Stimulated activated effector memory CD8-positive, alpha-beta T cell treated with anti-CD3 and anti-CD28 coated beads, Interleukin-12 subunit alpha, Interleukin-12 subunit beta, amount 100 ng/mL, for 72 hours (primary cell): Measurements from ENCODE around the gene IBA57.
"Not testable (repeated sequence)": the region's sequence is repeated elsewhere in the genome, so short reads cannot be mapped to it uniquely, and the experiment has no call there.

Experiments
- ATAC-seq: fragments of 150-1000 bp; cut with Tn5 transposase; 2 replicates; pipeline ENCODE4 v1.10.0; 2021
- DNase-seq, 2 donors: peaks; one replicate each; pipeline ENCODE4 v3.0.0; 2021 to 2022; ENCODE audit warnings: low spot score in 2 of 2
- H3K27ac Mint-ChIP-seq: one replicate; pipeline ENCODE4 v1.8.0; 2022; ENCODE audit warnings: mild to moderate bottlenecking, mixed read lengths
- H3K36me3 Mint-ChIP-seq: one replicate; pipeline ENCODE4 v1.8.0; 2022; ENCODE audit warnings: mild to moderate bottlenecking, mixed read lengths
- H3K4me1 Mint-ChIP-seq: one replicate; pipeline ENCODE4 v1.8.0; 2022; ENCODE audit warnings: mixed read lengths
- H3K4me3 Mint-ChIP-seq: one replicate; pipeline ENCODE4 v1.8.0; 2022; ENCODE audit warnings: mild to moderate bottlenecking, mixed read lengths
- H3K9me3 Mint-ChIP-seq: one replicate; pipeline ENCODE4 v1.8.0; 2022; ENCODE audit warnings: mixed read lengths

IBA57 gene

DNA sequence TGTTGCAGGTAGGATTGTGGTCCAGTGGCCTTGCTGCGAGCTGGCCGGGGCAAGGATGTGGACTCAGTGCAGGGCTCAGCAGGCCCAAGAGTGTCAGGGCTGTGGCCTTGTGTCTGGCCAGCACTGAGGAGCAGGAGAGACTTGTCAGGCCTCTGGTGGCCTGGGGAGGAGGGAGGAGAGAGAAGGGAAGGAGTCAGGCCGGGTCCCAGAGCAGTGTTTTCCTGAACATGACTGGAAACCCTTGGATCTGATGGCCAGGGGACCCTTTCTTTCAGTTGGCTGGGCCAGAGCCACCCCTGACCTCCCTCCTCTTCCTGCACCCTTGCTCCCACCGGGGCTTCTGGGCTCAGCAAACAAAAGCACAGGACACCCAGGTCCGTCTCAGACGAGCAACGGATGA lies 5.1 kb downstream of the IBA57 start:
- peaks cover 41% of the 10 kb centered on the region for H3K4me1 Mint-ChIP-seq
- peaks cover 12% of the 10 kb centered on the region for H3K36me3 Mint-ChIP-seq
- no peak for ATAC-seq
- no peaks in the 10 kb centered on the region for H3K9me3 Mint-ChIP-seq
- H3K27ac Mint-ChIP-seq: peak overlapping the region; percentile 48
- H3K4me3 Mint-ChIP-seq: no peak overlapping the region
- DNase-seq: no peak

DNA sequence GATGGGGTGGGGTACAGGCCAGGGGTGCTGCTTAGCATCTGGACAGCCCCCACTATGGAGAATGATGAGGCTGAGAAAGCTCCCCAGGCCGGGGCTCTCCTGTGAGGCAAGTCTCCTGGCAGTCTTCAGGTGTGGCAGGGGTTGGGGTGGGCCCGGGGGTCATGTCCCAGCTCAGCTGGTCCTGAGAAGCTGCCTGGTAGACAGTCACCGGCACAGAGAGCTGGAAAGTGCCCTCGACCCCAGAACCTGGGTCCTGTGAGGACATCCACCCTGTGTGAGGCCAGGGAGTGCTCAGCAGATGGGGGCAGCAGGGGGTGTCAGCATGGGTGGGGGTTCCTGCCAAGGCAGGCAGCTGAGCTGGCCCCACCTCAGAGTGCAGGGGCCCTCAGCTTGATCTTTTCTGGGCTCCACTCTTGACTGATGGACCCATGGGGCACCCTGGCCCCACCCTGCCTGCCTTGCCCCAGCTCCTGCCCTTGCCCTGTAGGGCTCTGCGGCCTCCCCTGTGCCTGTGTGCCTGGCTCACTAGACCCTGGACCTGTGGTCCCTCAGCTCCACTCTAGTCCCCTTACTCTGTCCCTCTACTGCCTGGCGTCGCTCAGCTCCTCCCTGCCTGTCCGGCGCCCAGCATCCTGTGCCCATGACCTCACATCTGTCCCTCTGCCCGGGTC lies 5.8 kb downstream of the IBA57 start:
- Mint-ChIP-seq H3K27ac (peak overlapping the region; percentile 61), H3K9me3 (no peaks in the 10 kb centered on the region), H3K4me1 (peaks cover 41% of the 10 kb centered on the region), H3K36me3 (peaks cover 6% of the 10 kb centered on the region), H3K4me3 (no peak overlapping the region)
- ATAC-seq (no peak), DNase-seq (no peak)

- H3K4me3 Mint-ChIP-seq: no peak overlapping the region
- DNase-seq (no peak), ATAC-seq (no peak)
- H3K9me3 Mint-ChIP-seq: no peaks in the 10 kb centered on the region
- no peaks in the 10 kb centered on the region for H3K36me3 Mint-ChIP-seq
- H3K27ac Mint-ChIP-seq: peak overlapping the region; percentile 61
- H3K4me1 Mint-ChIP-seq: peaks cover 32% of the 10 kb centered on the region
Measured at GRCh38 chr1:228172591-228173527, 7.3 kb downstream of the IBA57 start.

- H3K27ac Mint-ChIP-seq, H3K4me3 Mint-ChIP-seq, H3K9me3 Mint-ChIP-seq, H3K36me3 Mint-ChIP-seq: not testable (repeated sequence)
- ATAC-seq (peak; percentile 45), DNase-seq (peak; percentile 45 to 73)
- peaks cover 23% of the 10 kb centered on the region for H3K4me1 Mint-ChIP-seq
Measured at GRCh38 chr1:228173528-228174481, 8.2 kb downstream of the IBA57 start.

DNA sequence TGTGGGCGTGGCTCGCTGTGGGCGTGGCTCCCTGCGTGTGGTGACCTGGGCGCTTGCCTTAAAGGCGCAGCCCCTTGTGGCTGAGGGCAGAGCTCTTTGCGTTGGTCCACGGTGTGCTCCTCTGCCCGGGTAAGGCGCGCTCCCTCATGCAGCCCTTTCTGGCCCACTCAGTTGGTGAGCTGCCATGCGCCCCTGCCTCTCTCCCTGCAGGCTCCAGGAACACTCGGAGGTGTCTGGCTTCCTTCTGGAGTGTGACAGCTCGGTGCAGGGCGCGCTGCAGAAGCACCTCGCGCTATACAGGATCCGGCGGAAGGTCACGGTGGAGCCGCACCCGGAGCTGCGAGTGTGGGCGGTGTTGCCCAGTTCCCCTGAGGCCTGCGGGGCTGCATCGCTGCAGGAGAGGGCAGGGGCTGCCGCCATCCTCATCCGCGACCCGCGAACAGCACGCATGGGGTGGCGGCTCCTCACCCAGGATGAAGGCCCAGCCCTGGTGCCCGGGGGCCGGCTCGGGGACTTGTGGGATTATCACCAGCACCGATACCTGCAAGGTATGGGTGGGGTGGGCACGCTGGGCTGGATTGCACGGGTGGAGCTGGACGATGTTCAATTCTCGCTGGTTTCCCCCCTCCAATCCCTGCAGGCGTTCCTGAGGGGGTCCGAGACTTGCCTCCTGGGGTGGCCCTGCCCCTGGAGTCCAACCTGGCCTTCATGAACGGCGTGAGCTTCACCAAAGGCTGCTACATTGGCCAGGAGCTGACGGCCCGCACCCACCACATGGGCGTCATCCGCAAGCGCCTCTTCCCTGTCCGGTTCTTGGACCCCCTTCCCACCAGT lies 9.1 kb downstream of the IBA57 start:
- Mint-ChIP-seq H3K4me1 (peaks cover 17% of the 10 kb centered on the region), H3K9me3 (no peaks in the 10 kb centered on the region), H3K4me3 (no peak overlapping the region), H3K27ac (no peak overlapping the region), H3K36me3 (no peaks in the 10 kb centered on the region)
- ATAC-seq (peak; percentile 62), DNase-seq (peak; percentile 40 to 74)

DNA sequence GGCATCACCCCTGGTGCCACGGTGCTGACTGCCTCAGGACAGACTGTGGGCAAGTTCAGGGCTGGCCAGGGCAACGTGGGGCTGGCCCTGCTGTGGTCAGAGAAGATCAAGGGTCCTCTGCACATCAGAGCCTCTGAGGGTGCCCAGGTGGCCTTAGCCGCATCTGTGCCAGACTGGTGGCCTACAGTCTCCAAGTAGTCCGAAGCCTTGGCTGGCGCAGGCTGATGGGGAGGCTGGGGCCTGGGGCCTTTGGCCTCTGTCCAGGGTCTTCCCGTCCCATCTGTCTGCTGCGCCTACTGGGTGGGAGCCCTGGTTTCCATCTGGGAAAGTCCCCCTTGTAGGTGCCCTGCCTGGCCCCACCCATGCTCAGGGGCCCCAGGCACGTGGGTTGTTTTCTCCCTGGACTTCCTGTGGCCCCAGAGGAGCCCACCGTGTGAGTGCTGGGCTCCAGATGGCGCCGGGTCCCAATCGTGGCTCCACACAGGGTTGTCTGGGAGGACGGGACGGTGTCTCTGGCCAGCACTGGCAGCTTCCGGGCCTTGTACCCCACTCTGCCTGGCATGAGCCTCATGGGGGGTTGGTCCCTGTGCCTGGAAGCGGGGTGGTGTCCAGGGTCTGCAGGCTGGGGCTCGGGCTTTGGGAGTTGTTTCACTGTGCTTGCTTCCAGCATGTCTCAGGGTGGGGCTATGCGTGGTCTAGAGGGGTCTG lies 9.9 kb downstream of the IBA57 start:
- ATAC-seq (no peak), DNase-seq (no peak)
- no peaks in the 10 kb centered on the region for H3K9me3 Mint-ChIP-seq
- H3K4me1 Mint-ChIP-seq: peaks cover 17% of the 10 kb centered on the region
- no peaks in the 10 kb centered on the region for H3K36me3 Mint-ChIP-seq
- no peak overlapping the region for H3K4me3 Mint-ChIP-seq
- no peak overlapping the region for H3K27ac Mint-ChIP-seq

DNA sequence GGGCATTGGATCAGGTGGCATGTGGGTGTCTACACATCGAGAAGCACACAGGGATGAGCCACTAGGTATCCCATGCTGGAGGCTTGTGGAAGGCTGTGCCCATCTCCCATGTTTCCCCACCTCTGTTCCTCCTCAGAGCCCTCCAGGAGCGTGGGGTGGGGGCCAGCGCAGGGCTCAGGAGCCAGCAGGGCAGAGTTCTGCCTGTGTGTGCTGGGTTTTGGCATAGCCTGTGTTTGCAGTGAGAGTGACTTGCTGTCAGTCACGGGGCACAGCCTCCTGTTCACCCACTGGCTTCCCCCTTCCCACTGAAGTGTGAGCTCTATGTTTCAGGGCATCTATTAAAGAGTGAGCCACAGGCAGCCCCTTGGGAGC lies 10.4 kb downstream of the IBA57 start:
- peaks cover 17% of the 10 kb centered on the region for H3K4me1 Mint-ChIP-seq
- no peak for DNase-seq
- H3K27ac Mint-ChIP-seq: no peak overlapping the region
- no peak for ATAC-seq
- H3K36me3 Mint-ChIP-seq: no peaks in the 10 kb centered on the region
- no peaks in the 10 kb centered on the region for H3K9me3 Mint-ChIP-seq
- no peak overlapping the region for H3K4me3 Mint-ChIP-seq

DNA sequence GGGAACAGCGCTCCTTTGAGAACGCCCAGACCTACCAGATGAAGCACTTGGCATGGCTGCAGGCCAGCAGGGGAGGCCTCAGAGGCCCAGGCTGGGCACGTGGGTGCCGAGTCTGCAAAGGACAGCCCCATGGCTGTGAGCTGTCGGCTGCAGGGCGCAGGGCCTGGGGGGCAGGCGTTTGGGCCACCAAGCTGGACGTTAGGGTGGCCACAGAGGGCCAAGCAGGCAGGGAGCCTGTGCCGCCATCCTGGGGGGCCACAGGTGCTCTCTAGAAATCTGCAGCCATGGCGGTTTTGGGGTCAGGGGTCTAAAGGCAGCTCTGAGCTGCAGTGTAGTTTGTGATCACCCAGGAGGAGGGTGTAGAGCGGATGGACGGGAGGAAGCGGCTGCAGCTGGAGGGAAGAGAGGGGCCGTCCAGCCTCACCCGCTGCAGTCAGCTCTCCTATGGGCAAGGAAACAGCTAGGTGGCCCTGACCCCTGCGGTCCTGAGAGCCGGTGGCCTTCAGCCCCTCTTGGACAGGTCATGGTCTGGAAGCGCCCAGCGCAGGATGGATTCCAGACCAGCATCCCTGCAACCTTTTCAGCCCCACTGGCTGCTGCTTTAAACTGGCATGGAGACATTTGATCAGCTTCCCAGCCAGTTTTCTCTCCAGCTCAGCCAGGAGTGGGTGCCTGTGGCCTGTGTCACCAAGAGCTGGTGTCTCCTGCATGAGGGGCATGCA lies 11.0 kb downstream of the IBA57 start:
- no peaks in the 10 kb centered on the region for H3K36me3 Mint-ChIP-seq
- no peak overlapping the region for H3K27ac Mint-ChIP-seq
- no peak overlapping the region for H3K4me3 Mint-ChIP-seq
- peaks cover 16% of the 10 kb centered on the region for H3K4me1 Mint-ChIP-seq
- ATAC-seq (no peak), DNase-seq (no peak)
- no peaks in the 10 kb centered on the region for H3K9me3 Mint-ChIP-seq

DNA sequence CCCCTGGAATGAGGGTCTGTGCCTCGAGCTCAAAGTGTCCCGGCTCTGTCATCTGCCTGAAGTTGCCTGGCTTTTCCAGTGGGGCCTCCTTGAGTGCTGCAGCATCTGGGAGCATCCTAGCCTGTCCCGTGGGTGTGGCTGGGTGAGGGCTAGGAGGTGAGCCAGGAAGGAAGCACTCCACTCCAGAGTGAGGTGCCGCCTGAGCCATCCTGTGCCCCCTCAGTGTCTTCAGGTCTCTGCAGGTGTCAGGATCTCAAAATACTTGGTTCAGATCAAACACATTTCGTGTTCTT lies 11.5 kb downstream of the IBA57 start:
- H3K4me1 Mint-ChIP-seq: peaks cover 15% of the 10 kb centered on the region
- H3K4me3 Mint-ChIP-seq: no peak overlapping the region
- no peaks in the 10 kb centered on the region for H3K9me3 Mint-ChIP-seq
- H3K27ac Mint-ChIP-seq: no peak overlapping the region
- DNase-seq: no peak
- no peak for ATAC-seq
- H3K36me3 Mint-ChIP-seq: no peaks in the 10 kb centered on the region

DNA sequence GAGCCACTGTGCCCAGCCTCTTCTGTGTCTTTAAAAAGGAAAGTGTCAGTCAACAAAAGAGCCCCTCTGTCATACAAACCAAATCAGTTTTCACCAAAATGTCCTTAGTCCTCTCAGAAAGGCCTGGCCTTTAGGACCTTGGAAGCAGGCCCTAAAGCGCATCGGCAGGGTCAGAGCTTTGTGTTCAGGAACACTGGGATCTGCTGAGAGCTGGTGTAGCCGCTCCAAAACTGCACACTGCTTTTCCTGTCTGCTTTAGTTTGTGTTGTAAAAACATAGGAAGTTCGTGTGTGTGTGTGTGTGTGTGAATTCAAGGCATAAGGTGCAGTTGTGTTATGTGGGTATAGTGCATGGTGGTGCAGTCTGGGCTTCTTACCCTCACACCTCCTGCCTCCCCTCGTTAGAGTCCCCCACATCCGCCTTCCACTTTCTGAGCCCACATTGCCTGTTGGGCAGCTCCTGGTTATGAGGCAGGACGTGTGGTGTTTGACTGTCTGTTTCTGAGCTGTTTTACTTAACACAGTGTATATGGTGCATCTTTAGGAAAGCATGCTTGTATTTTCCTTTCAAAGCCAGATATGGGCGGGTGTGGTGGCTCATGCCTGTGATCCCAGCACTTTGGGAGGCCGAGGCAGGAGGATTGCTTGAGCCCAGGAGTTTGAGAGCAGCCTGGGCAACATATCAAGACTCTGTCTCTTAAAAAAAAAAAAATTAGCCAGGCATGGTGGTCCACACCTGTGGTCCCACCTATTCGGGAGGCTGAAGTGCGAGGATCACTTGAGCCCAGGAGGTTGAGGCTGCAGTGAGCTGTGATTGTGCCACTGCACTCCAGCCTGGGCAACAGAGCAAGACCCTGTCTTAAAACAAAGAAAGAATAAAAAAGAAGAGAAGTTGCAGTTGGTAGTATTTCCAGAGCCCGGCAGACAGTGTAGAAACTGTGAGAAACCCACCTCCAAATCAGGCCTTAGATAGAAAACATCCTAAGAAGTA lies 12.4 kb downstream of the IBA57 start:
- Mint-ChIP-seq H3K27ac (peak overlapping the region; percentile 27), H3K36me3 (no peaks in the 10 kb centered on the region), H3K9me3 (no peaks in the 10 kb centered on the region), H3K4me3 (no peak overlapping the region), H3K4me1 (peaks cover 7% of the 10 kb centered on the region)
- DNase-seq (no peak), ATAC-seq (no peak)

DNA sequence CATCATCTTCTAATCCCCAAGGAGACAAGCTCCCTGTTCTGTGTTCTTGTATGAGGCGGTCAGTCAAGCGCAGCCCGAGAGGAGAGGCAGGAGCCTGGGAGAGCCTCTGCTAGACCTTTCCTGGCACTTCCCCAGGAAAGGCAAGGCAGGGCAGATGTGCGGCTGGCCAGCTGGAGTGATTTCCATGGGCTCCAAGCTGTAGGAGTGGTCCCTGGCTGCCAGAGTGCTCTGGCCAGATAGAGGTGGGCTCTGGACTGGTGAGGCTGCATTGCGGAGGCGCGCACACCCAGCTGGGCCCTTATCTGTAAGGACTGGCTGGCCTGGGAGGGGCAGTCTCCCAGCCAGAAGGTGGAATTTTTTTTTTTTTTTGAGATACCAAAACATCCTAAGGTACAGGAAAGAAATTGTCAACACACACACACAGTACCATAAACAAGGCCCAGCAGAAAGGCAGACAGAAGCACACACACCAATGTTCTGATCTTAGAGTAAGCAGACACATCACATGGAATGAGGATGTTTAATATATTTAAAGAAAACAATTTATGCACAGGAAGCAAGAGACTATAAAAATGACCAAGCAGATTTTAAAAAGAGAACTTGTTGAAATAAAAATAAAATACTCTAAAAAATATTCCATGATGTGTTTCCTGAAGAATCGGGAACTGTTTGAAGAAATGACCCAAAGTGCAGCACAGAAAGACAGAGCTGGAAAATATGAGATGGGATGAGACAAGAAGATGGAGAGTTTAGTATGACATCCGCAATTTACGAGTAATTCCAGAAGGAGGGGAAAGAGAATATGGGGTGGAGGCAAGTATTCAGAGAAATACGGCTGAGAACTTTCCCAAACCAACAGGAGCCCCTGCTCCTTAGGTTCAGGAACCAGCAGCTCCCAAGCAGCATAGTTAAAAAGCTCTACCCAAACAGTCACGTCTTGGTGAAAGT lies 13.4 kb downstream of the IBA57 start:
- Mint-ChIP-seq H3K9me3 (no peaks in the 10 kb centered on the region), H3K36me3 (no peaks in the 10 kb centered on the region), H3K4me3 (no peak overlapping the region), H3K4me1 (peaks cover 6% of the 10 kb centered on the region), H3K27ac (peak overlapping the region; percentile 27)
- DNase-seq: no peak
- ATAC-seq: no peak
